Measurements from ENCODE around the gene ATP5MK.
"Not testable (repeated sequence)": the region's sequence is repeated elsewhere in the genome, so short reads cannot be mapped to it uniquely, and the experiment has no call there.

The ATP5MK gene

DNA sequence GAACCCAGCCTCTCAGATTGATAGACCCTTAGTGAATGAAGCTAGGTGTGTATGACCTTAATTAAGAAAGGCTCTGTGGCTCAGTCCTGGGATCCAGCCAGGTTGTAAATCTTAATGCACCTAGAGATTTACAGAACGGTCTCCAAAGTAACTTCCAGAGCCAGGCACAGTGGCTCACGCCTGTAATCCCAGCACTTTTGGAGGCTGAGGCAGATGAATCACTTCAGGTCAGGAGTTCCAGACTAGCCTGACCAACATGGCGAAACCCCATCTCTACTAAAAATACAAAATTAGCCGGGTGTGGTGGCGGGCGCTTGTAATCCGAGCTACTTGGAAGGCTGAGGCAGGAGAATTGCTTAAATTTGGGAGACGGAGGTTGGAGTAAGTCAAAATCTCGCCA, 31.6 kb upstream of the ATP5MK start:
- Histone ChIP-seq H3K4me3 (no peak overlapping the region), H3K36me3 (replicated peaks) (peaks cover 93% of the 10 kb centered on the region), H3K4me1 (peaks cover 4% of the 10 kb centered on the region; the same call in 1 of the 2 replicates), H3K9me3 (no peaks in the 10 kb centered on the region), H3K27me3 (ENCODE audit: low read depth) (no peaks in the 10 kb centered on the region)
- in situ Hi-C loops (cut with MboI; ENCODE audit: low sequenced_read_pairs) = no loop called here
- no peak for DNase-seq (ENCODE audit: low spot score in 2 of 2)

DNA sequence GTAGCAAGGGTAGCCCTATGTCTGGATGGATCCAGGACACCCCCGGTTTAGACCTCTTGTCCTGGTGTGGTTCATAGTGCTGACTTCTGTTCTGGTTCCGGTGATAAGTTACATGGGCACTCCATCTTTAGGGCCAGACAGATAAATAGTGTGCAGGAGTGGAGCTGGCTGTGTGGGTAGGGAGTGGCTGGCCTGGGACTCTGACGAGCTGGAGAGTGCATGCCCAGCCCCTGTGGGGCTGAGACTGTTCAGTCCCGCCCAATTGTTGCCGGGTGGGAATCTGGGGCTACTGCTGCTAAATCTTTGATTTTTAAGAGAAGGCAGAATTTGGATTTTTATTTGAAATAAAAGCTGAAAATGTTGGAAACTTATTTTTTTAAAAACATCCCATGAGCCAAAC, 27.5 kb upstream of the ATP5MK start:
- in situ Hi-C loops (cut with MboI; ENCODE audit: low sequenced_read_pairs) = no loop called here
- Histone ChIP-seq H3K4me1 (no peaks in the 10 kb centered on the region), H3K36me3 (replicated peaks) (peaks cover 84% of the 10 kb centered on the region), H3K27me3 (ENCODE audit: low read depth) (no peaks in the 10 kb centered on the region), H3K9me3 (no peaks in the 10 kb centered on the region), H3K4me3 (no peak overlapping the region)
- no peak for DNase-seq (ENCODE audit: low spot score in 2 of 2)

DNA sequence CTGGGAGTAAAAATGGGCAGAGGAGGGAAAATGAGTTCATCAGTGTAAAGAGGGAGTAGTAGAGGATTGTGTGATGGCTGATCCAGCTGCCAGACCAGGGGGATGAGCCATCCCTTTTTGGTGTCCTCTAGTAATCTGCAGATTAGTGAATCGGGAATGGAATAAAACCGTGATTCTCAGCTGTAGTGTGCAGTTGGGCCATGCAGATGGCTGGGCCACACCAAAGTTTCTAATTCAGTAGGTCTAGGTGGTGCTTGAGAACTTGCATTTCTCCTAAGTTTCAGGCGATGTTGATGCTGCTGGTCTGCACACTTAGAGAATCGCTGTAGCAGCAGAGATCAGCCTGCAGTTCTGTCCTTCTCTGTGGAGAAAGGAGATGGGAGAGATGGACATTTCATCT, 22.8 kb upstream of the ATP5MK start:
- Histone ChIP-seq H3K36me3 (replicated peaks) (peaks cover 87% of the 10 kb centered on the region), H3K4me3 (no peak overlapping the region), H3K4me1 (no peaks in the 10 kb centered on the region), H3K9me3 (no peaks in the 10 kb centered on the region), H3K27me3 (ENCODE audit: low read depth) (no peaks in the 10 kb centered on the region)
- no peak for DNase-seq (ENCODE audit: low spot score in 2 of 2)
- in situ Hi-C loops (cut with MboI; ENCODE audit: low sequenced_read_pairs) = no loop called here

DNA sequence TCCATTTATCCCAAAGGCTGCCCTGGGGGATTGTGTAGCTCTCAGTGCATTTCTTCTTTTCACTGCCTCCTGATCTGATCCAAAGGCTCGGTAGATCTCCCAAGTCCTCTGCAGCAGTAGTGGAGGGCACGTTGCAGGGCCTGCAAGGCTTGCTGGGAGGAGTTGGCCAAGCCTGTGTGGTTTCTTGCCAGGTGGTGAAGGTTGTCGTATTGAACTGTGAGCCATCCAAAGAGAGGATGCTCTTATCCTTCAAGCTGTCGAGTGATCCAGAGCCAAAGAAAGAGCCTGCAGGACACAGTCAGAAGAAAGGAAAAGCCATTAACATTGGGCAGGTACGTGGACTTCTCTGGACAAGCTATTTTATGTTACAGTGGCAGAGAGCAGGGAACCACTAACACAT, 21.3 kb upstream of the ATP5MK start:
- H3K27me3 ChIP-seq (ENCODE audit: low read depth) = no peaks in the 10 kb centered on the region
- peaks cover 87% of the 10 kb centered on the region for H3K36me3 ChIP-seq (replicated peaks)
- in situ Hi-C loops (cut with MboI; ENCODE audit: low sequenced_read_pairs) = no loop called here
- no peaks in the 10 kb centered on the region for H3K4me1 ChIP-seq
- H3K4me3 ChIP-seq = no peak overlapping the region
- H3K9me3 ChIP-seq = no peaks in the 10 kb centered on the region
- DNase-seq (ENCODE audit: low spot score in 2 of 2) = no peak

DNA sequence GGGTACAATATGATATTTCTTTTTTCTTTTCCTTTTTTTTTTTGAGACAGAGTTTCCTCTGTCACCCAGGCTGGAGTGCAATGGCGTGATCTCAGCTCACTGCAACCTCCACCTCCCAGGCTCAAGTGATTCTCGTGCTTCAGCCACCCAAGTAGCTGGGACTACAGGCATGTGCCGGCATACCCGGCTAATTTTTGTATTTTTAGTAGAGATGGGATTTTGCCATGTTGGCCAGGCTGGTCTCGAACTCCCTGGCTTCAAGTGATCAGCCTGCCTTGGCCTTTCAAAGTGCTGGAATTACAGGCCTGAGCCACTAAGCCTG, 20.8 kb upstream of the ATP5MK start:
- H3K9me3 ChIP-seq; DNase-seq (ENCODE audit: low spot score in 2 of 2); H3K4me3 ChIP-seq; in situ Hi-C loops (cut with MboI; ENCODE audit: low sequenced_read_pairs); H3K27me3 ChIP-seq (ENCODE audit: low read depth); H3K4me1 ChIP-seq: not testable (repeated sequence)
- peaks cover 87% of the 10 kb centered on the region for H3K36me3 ChIP-seq (replicated peaks)

DNA sequence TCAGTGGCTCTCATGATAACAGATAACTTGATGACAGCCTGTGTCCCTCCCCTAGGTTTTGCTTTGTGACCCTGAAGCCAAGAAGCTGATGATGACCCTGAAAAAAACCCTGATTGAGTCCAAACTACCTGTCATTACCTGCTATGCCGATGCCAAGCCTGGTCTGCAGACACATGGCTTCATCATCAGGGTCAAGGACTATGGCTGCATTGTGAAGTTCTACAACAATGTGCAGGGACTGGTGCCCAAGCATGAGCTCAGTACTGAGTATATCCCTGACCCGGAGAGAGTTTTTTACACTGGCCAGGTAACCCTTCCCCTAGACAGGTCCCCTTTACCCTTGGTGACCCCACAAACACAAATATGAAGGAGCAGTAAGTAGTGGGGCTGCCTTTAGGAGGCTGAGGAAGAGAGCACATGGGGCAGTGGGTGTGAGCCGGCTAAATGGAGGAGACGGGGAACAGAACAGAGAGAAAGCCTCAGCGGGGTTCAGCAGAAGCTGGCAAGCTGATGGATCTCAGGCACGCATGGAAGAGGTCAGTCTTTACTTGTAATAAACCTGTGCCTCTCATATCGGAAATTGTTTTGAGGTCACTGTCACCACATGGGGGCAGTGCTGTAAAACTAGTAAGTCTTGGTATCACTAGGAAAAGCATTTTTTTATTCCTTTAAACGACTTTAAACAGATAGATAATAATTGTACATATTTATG, 20.3 kb upstream of the ATP5MK start:
- peak; percentile 32 to 66 for DNase-seq (ENCODE audit: low spot score in 2 of 2)

DNA sequence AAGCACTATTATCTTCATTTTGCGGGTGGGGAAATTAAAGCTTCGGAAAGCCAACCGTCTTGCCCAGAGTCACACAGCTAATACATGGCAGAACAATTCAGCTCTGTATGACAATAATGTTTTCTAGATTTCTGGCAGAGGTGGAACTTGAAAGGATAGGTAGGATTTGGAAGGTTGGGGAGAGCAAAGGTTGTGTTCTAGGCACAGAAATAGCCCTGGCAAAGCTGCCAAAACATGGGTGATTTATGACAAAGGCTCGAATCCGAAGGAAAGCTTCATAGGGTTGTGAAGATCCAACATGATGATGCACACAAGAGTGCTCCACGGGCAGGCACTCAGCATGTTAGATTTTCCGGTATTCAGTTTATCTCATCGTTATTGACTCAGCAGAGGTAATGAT, 19.3 kb upstream of the ATP5MK start:
- Histone ChIP-seq H3K36me3 (replicated peaks) (peaks cover 88% of the 10 kb centered on the region), H3K4me3 (no peak overlapping the region)
- in situ Hi-C loops (cut with MboI; ENCODE audit: low sequenced_read_pairs) = no loop called here

More for the DNA sequence above, 20.3 kb upstream of the ATP5MK start:
- no peaks in the 10 kb centered on the region for H3K4me1 ChIP-seq
- H3K4me3 ChIP-seq = no peak overlapping the region
- H3K36me3 ChIP-seq (replicated peaks) = peaks cover 86% of the 10 kb centered on the region
- H3K9me3 ChIP-seq = no peaks in the 10 kb centered on the region
- H3K27me3 ChIP-seq (ENCODE audit: low read depth) = no peaks in the 10 kb centered on the region
- in situ Hi-C loops (cut with MboI; ENCODE audit: low sequenced_read_pairs) = no loop called here

DNA sequence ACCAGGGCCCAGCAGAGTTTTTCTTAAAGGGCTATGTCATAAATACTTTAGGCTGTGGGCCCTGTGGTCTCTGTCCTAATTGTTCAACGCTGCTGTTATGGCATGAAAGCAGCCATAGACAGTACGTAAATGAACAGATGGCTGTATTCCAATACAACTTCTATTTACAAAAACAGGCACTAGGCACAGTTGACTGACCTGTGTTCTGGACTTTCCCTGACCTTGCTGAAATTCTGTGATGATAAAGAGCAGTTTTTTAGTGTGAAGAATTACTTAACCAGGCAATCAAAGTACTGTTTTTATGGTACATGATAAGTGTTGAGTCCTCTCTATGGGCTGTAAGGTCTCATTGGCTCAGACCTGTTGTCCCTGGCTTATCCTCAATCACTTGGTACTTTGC, 17.3 kb upstream of the ATP5MK start:
- H3K9me3 ChIP-seq = no peaks in the 10 kb centered on the region
- no peak for DNase-seq (ENCODE audit: low spot score in 2 of 2)
- peaks cover 89% of the 10 kb centered on the region for H3K36me3 ChIP-seq (replicated peaks)
- in situ Hi-C loops (cut with MboI; ENCODE audit: low sequenced_read_pairs) = no loop called here
- no peaks in the 10 kb centered on the region for H3K4me1 ChIP-seq
- H3K27me3 ChIP-seq (ENCODE audit: low read depth) = no peaks in the 10 kb centered on the region
- H3K4me3 ChIP-seq = no peak overlapping the region

More for the DNA sequence above, 19.3 kb upstream of the ATP5MK start:
- no peaks in the 10 kb centered on the region for H3K9me3 ChIP-seq
- no peak for DNase-seq (ENCODE audit: low spot score in 2 of 2)
- no peaks in the 10 kb centered on the region for H3K27me3 ChIP-seq (ENCODE audit: low read depth)
- H3K4me1 ChIP-seq = no peaks in the 10 kb centered on the region

DNA sequence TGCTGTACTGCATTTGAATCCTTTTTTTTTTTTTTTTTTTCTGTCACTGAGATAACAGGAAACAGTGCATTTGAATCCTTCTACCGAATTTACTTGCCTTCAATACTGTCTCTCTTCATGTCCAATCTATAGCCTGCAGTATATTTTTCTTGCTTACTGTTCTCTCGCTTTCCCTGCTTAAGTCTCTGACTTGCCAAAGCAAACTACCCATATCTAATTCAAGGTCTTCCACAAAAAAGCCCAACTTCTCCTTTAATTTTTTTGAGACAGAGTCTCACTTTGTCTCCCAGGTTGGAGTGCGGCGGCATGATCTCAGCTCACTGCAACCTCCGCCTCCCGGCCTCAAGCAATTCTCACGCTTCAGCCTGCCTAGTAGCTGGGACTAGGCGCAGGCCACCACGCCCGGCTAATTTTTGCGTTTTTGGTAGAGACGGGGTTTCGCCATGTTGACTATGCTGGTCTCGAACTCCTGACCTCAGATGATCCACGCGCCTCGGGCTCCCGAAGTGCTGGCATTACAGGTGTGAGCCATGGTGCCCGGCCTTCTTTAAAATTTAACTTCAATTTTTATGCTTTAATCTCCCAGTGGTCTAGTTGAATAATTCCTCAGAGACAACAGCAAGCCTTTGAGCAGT, 1.0 kb upstream of the ATP5MK start:
- H3K9me3 ChIP-seq = no peaks in the 10 kb centered on the region
- in situ Hi-C loops (cut with MboI; ENCODE audit: low sequenced_read_pairs) = no loop called here
- H3K27me3 ChIP-seq (ENCODE audit: low read depth) = no peaks in the 10 kb centered on the region
- peak in 1 of 2 experiments; percentile 39 for DNase-seq (ENCODE audit: low spot score in 2 of 2)
- peaks cover 59% of the 10 kb centered on the region for H3K36me3 ChIP-seq (replicated peaks)
- peaks cover 20% of the 10 kb centered on the region for H3K4me1 ChIP-seq
- peak overlapping the region; percentile 77 for H3K4me3 ChIP-seq

DNA sequence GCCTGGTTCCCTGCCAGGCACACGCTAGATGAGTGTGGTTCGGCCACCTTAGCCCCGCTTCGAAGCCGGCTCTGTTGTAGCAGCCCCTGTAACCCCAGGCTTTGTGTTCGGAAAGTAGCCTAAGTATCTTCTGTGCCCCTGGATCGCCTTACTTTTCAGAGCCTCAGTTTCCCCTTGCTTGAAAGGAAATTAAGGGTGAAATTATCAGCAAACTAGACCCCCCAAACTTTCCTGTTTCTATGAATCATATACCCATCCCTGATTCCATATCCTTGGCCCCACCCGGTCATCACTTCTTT, 463 bp upstream of the ATP5MK start:
- in situ Hi-C loops (cut with MboI; ENCODE audit: low sequenced_read_pairs) = no loop called here
- DNase-seq (ENCODE audit: low spot score in 2 of 2) = peak; percentile 12 to 13
- no peaks in the 10 kb centered on the region for H3K9me3 ChIP-seq
- peak overlapping the region; percentile 77 for H3K4me3 ChIP-seq
- H3K36me3 ChIP-seq (replicated peaks) = peaks cover 60% of the 10 kb centered on the region
- H3K4me1 ChIP-seq = peaks cover 20% of the 10 kb centered on the region
- H3K27me3 ChIP-seq (ENCODE audit: low read depth) = no peaks in the 10 kb centered on the region

DNA sequence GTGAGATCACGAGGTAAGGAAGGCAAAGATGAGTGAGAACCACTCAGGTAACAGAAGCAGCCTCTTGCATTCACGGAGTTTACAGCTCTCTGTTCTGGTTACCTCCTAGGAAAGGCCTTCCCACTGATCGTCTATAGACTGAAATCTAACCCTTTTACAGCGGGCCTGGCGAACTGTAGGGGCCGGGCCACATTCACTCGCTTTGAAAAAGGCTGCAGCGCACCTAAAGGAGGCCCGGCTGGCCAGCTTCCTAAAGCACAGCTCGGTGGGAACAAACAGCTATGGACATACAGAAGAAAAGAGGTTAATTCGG, 565 bp downstream of the ATP5MK start:
- Histone ChIP-seq H3K27me3 (ENCODE audit: low read depth) (no peaks in the 10 kb centered on the region), H3K4me1 (peaks cover 20% of the 10 kb centered on the region), H3K4me3 (peak overlapping the region; percentile 77), H3K9me3 (no peaks in the 10 kb centered on the region), H3K36me3 (replicated peaks) (peaks cover 62% of the 10 kb centered on the region)
- DNase-seq (ENCODE audit: low spot score in 2 of 2) = peak in 1 of 2 experiments; percentile 18
- in situ Hi-C loops (cut with MboI; ENCODE audit: low sequenced_read_pairs) = no loop called here

DNA sequence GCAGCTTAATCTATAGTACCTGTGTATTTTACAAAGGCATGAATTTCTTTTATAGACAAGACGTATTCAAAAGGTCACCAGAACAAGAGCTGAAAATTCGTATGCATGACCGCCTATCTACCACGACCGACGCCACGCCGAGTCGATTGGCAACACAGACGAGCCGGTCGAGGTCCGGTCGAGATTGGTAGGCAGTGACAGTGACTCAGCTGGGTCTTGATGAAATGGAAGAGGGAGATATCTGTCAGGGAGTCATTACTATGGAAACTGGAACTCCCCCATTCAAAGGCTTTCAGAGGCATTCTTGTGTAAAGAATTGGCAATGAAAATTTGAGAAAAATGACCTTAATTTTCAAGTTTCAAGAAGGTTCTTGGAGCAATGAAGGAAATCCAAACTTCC, 2.1 kb downstream of the ATP5MK start:
- Histone ChIP-seq H3K36me3 (replicated peaks) (peaks cover 62% of the 10 kb centered on the region), H3K4me3 (no peak overlapping the region)
- no peak for DNase-seq (ENCODE audit: low spot score in 2 of 2)

DNA sequence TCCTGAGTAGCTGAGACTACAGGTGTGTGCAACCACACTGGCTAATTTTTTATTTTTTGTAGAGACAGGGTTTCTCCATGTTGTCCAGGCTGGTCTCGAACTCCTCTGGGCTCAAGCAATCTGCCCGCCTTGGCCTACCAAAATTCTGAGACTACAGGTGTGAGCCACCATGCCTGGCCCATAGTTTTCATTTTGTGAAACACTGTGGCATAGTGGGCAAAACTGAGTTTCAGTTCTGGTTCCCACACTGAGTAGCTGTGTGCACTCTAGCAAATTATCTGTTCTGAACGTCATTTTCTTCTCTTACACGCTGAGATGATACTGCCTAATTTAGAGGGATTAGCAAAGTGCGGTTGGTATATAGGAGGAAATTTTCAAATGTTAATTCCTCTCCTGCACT, 13.5 kb downstream of the ATP5MK start:
- peaks cover 48% of the 10 kb centered on the region for H3K36me3 ChIP-seq (replicated peaks)
- H3K9me3 ChIP-seq = no peaks in the 10 kb centered on the region
- DNase-seq (ENCODE audit: low spot score in 2 of 2) = no peak
- no peaks in the 10 kb centered on the region for H3K27me3 ChIP-seq (ENCODE audit: low read depth)
- in situ Hi-C loops (cut with MboI; ENCODE audit: low sequenced_read_pairs) = no loop called here
- no peak overlapping the region for H3K4me3 ChIP-seq
- no peaks in the 10 kb centered on the region for H3K4me1 ChIP-seq

More for the DNA sequence above, 2.1 kb downstream of the ATP5MK start:
- H3K9me3 ChIP-seq = no peaks in the 10 kb centered on the region
- peaks cover 20% of the 10 kb centered on the region for H3K4me1 ChIP-seq
- in situ Hi-C loops (cut with MboI; ENCODE audit: low sequenced_read_pairs) = no loop called here
- H3K27me3 ChIP-seq (ENCODE audit: low read depth) = no peaks in the 10 kb centered on the region

DNA sequence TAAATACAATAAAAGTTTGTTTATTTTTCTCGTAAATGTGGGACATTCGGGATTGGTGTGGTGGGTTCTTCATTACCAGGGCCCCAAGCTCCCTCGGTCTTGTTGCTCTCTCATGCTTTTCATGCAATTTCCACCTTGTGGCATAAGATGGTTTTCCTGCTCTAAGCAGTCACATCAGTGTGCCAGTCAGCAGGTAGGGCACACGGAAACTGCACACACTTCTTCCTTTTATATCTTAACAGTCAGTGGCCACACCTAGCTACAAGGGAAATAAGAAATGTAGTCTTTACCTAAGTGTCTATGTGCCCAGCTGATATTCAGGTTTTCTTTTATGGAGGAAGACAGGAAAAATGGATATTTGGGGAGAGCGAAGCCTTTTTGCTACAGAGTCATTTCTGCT, 22.0 kb downstream of the ATP5MK start:
- peaks cover 6% of the 10 kb centered on the region for H3K4me1 ChIP-seq
- peaks cover 33% of the 10 kb centered on the region for H3K36me3 ChIP-seq (replicated peaks)
- DNase-seq (ENCODE audit: low spot score in 2 of 2) = no peak
- in situ Hi-C loops (cut with MboI; ENCODE audit: low sequenced_read_pairs) = no loop called here
- H3K9me3 ChIP-seq = no peaks in the 10 kb centered on the region
- no peak overlapping the region for H3K4me3 ChIP-seq
- no peaks in the 10 kb centered on the region for H3K27me3 ChIP-seq (ENCODE audit: low read depth)

DNA sequence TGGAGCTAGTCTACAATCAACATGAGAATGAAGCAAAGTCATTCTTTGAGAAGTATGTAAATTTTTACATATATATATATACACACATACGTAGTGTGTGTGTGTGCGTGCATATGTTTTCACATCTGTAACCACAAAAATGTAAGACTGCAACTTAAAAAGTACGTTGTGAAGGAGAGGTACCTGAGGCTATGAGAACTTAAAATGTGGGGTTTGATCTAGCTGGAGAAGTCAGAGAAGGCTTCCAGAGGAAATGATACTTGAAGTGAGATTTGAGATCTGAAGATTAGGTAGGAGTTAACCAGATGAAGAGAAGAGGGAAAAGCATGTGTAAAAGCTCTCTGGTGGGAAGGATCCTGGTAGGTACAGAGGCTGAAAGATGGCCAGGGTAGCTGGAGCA, 22.7 kb downstream of the ATP5MK start:
- peaks cover 11% of the 10 kb centered on the region for H3K4me1 ChIP-seq
- in situ Hi-C loops (cut with MboI; ENCODE audit: low sequenced_read_pairs) = no loop called here
- no peaks in the 10 kb centered on the region for H3K27me3 ChIP-seq (ENCODE audit: low read depth)
- no peak overlapping the region for H3K4me3 ChIP-seq
- no peaks in the 10 kb centered on the region for H3K9me3 ChIP-seq
- peaks cover 33% of the 10 kb centered on the region for H3K36me3 ChIP-seq (replicated peaks)
- DNase-seq (ENCODE audit: low spot score in 2 of 2) = no peak

Measured in HAP-1 (cell line).